GM12878 (cell line): ENCODE measurements around the gene C17orf107.

Experiments
- CREB1 ChIP-seq: IDR thresholded peaks from 2 replicates; pipeline ENCODE4 v1.6.1; 2012; ENCODE audit warnings: low read depth, mild to moderate bottlenecking, inconsistent platforms
- CTCF ChIP-seq, 3 experiments: IDR thresholded peaks in 2 of 3; conservative IDR thresholded peaks in 1 of 3; 2 replicates each; pipeline ENCODE4 v1.5.1; 2011; ENCODE audit warnings: low read depth in 3 of 3, low read length in 3 of 3, mild to moderate bottlenecking in 3 of 3, control low read depth in 2 of 3, moderate library complexity in 2 of 3, inconsistent platforms in 1 of 3, mixed read lengths in 1 of 3; ENCODE audit not compliant: control insufficient read depth in 2 of 3, insufficient read depth in 1 of 3; ENCODE audit errors: extremely low read depth in 1 of 3
- ETV6 ChIP-seq, 2 experiments: fragments of 450-650 bp in 1 of 2; IDR thresholded peaks in 1 of 2; conservative IDR thresholded peaks in 1 of 2; 2 replicates each; pipeline ENCODE4 v1.6.1; 2014; ENCODE audit warnings: antibody characterized with exemption in 1 of 2, borderline replicate concordance in 1 of 2, low read depth in 1 of 2, mild to moderate bottlenecking in 1 of 2, moderate library complexity in 1 of 2
- EZH2 ChIP-seq: IDR thresholded peaks from 2 replicates; pipeline ENCODE4 v1.6.1; 2012; ENCODE audit warnings: low read depth, mild to moderate bottlenecking, control low read depth, inconsistent platforms, low read length, borderline replicate concordance; ENCODE audit not compliant: control insufficient read depth
- IRF3 ChIP-seq: fragments of 450-650 bp; IDR thresholded peaks from 2 replicates; pipeline ENCODE4 v1.6.1; 2014; ENCODE audit warnings: mild to moderate bottlenecking
- SIX5 ChIP-seq: IDR thresholded peaks from 2 replicates; pipeline ENCODE4 v1.6.1; 2011; ENCODE audit warnings: mild to moderate bottlenecking, low read depth, low read length, moderate library complexity; ENCODE audit not compliant: severe bottlenecking
- TF ChIP-seq, protein P1 (sequence below): IDR thresholded peaks from 2 replicates; pipeline ENCODE4 v1.6.1; 2012; ENCODE audit warnings: low read length, inconsistent platforms

GRCh38 chr17:4850246-4850645, 49.1 kb upstream of the C17orf107 start:
- TF ChIP-seq, protein P1, sequence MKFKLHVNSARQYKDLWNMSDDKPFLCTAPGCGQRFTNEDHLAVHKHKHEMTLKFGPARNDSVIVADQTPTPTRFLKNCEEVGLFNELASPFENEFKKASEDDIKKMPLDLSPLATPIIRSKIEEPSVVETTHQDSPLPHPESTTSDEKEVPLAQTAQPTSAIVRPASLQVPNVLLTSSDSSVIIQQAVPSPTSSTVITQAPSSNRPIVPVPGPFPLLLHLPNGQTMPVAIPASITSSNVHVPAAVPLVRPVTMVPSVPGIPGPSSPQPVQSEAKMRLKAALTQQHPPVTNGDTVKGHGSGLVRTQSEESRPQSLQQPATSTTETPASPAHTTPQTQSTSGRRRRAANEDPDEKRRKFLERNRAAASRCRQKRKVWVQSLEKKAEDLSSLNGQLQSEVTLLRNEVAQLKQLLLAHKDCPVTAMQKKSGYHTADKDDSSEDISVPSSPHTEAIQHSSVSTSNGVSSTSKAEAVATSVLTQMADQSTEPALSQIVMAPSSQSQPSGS = no peak
- TF ChIP-seq EZH2 (no peak), IRF3 (no peak), CREB1 (no peak), CTCF (IDR thresholded peaks at IDR 0.05 in 2 of 3, conservative IDR thresholded peaks at IDR 0.05 in 1 of 3; ENCODE audit: control insufficient read depth in 2 of 3, extremely low read depth in 1 of 3, insufficient read depth in 1 of 3, low read depth in 3 of 3, low read length in 3 of 3) (no peak), SIX5 (no peak), ETV6 (conservative IDR thresholded peaks at IDR 0.05 in 1 of 2, IDR thresholded peaks at IDR 0.05 in 1 of 2; ENCODE audit: borderline replicate concordance in 1 of 2, low read depth in 1 of 2) (no peak)
